ENCODE measurements around the gene SUMO3.

Gene SUMO3

DNA sequence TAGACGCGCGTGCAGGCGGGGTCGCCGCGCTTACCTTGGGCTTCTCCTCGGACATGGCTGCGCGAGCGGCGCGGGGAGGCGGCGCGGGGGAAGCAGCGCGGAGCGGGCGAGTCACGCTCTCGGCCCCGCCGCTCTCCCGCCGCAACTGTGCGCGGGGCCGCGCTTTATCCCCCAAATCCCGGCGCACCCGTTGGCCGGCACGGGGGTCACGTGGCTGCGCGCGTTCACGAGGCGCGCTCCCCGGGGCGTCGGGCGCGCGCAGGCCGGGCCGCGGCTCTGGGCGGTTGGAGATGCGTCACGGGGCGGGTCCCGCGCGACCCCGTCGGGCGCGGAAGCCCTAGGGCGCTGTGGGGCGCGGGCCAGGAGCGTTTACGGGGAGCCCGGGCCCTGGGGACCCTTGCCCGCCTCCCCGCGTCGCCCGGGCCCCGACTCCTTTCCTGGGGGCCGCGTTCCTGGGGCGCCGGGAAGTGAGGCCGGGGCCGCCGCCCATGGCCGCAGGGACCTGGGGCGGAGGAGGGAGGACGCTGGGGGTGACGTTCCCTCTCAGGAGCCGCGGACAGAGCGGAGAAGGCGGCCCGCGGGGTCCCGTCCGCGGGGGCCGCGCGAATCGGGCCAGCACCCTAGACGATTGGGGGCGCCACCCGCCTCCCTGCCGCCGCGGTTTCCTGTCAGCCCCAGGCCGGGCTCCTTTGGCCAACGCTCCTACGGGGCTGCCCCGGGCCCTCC, at the start of gene SUMO3:
TSS of gene SUMO3 (minus strand) at position 149 of the 726 bp plus-strand sequence. CDS start at position 55, 94 bp downstream.
- peak; percentile 93 for DNase-seq

DNA sequence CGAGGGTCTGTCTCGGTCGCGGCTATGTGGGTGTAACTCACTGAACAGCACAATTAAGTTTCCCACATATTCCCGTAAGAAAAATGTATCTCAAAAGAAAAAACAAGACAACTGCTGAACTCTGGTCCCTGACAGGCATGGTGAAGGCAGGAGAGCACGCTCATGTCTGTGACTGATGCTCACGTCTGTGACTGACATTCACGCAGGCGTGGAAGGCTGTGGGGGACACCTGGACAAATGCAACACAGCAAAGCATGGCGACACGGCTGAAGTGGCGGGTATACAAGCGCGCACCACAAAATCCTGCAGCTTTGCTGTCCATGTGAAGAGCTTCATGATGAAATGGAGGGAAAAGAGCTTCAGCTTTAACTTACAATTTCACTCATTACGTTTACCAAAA, 49.6 kb upstream of the SUMO3 start:
- DNase-seq = no peak

DNA sequence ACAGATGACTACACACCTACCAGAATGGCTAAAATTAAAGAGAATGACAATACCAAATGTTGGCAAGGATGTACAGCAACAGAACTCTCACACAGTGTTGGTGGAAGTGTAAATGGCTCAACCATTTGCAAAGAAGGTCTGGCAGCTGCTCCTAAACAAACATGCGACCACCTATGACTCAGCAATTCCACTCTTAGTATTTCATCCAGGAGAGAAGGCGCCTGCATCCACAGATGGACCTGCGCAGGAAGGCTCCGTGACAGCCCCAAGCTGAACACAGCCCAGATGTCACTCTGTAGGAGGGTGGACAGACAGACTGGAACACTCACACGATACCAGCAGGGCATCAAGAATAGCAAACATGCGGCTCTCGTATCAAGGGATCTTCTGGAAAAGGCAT, 48.9 kb upstream of the SUMO3 start:
- no peak for DNase-seq

DNA sequence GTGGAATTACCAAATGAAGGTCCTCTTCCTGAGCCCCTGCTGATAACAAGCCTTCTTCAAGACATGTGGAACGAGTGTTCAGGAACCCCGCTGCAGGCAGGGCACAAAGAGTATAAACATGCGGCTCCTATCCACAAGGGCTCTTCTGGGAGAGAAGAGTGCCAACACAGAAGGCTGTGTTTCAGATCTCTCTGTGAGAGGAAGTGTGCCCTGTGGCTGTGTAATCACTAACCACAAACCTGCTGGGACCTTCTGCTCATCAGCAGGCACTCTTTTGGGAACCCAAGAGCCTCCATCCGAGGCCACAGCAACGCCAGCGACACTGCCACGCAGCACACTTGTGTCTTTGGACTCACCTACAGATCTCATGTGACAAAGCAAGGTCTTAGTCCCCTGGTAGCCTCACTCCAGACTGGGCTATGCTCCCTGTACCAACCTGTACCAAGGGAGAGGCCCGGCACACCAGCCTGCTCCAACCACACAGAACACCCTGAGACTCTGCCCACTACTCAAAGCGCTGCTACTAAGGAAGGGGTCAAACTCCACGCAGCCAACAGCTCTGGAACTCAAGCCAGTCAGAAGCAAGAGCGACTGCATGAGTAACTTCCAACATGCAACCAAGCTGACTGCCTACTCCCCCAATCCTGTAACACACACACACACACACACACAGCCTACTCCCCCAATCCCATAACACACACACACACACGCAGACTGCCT, 47.9 kb upstream of the SUMO3 start:
- no peak for DNase-seq

DNA sequence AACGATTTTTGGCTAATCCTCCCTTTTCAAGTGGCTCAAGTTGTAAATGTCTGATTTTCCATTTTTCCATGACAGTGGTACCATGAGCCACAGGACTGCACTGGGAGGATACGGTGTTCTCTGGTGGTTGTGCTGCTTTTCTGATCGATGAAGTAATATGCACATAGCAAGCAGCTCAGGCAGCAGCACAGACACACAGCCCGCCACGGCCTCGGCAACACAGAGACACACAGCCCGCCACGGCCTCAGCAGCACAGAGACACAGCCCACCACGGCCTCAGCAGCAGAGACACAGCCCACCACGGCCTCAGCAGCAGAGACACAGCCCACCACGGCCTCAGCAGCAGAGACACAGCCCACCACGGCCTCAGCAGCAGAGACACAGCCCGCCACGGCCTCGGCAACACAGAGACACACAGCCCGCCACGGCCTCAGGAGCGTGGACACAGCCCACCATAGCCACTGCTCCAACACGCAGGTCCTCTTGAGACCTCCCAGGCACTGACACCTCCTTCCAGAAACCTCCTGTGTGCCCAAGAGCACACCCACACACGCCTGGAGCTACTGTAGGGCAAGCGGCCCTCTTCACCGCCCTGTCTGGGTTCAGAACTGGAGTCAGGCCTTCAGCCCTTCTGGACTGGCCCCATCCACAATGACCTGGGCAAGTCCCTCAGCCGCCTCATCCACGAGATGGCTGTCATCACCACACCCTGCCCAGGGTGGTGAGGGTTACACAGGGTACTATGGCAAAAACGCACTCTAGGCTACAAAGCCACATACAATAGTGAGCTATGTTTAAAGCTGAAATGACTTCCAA, 45.2 kb upstream of the SUMO3 start:
- no peak for DNase-seq

DNA sequence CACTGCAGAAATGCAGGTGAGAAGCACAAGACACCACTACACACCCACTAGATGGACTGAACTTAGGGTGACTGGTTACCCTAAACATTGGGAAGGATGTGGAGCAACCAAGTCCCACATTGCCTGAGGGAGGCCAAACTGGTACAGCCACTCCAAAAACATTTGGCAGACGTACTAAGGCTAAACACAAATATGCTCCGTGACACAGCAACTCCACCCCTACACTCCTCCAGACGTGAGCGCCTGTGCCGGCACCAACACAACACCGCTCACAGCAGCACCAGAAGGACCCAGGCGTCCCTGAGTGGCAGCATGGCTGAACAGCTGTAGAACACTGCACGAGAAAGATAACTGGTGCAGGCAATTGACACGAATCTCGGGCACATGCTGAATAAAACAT, 40.9 kb upstream of the SUMO3 start:
- no peak for DNase-seq

DNA sequence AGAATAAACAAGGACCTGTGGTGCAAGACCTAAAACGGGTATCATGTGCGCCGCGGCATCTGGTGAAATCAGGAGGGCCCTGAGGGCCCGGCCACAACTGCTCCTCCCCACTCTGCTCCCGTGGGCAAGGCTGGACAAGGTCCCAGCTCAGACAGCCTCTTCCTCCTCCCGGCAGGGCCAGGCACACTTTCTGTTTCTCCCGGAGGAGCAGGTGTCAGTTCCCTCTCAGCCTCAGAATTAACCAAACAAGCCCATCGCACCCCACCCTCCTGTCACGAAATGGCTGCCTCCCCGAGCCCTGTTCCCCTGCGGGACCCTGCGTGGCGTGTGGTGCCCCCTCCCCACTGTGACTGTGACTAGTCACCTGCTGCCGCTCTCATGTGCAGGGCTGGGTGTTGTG, 40.4 kb upstream of the SUMO3 start:
- no peak for DNase-seq

DNA sequence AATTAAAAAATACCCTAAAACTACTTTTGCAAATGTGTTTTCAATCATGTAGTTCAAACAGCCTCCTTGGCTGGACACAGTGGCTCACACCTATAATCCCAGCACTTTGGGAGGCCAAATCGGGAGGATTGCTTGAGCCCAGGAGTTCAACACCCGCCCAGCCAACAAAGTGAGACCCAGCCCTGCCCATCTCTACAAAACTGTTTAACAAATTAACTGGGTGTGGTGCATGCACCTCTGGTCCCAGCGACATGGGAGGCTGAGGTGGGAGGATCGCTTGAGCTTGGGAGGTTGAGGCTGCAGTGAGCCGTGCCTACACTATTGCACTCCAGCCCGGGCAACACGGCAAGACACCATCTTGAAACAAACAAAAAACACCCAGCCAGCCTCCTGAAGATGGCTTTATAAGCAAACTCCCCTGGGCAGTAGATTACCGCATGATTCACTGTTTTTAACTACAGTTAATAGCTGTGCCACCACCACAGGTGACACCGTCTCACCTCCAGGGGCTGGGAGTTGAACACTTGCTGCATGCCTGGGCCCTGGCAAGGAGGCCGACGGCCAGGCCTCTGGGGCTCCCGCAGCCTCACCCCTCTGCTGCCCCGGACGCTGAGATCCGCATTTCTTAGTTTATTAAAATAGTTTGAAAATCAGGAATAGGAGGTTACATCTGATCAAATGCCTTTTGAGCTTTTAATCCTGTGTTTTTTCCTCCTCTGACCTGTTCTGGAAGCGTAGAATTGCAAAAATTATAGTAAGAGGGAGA, 39.4 kb upstream of the SUMO3 start:
- DNase-seq = no peak

DNA sequence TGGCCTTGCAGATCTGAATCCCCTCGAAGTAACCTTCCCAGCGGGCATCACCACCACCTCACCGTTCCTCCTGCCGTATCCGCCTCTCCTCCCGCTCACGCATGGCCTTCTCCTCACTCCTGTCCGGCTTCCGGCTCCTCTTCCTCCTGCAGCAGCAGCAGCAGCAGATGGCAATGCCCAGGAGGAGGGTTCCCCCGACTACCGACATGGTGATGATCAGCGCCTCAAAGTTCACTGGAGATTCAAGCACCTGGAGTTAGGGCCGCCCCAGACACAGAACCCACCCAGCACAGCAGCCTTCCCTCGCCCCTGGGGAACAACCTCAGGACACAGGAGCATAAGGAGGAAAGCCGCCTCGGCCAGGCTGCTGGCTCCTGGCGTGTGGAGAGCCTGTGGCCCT, 38.3 kb upstream of the SUMO3 start:
- no peak for DNase-seq

DNA sequence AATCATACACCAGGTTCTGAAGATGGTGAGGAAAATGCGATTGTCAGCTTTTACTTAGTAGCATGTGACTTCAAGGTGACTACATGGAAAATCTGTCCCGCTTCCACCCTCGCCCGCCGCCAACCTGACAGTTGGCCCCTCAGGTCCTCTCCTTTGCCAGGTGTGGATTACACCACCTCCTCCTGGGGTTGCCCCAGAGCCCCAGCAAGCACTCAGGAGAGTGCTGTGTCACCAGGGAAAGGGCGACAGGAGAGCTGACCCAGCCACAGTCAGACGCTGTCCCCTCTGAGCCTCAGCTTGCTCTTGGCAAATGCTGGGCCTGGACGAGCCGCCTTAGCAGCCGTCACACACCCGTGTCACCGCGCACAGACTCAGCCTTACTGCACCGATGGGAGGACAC, 37.7 kb upstream of the SUMO3 start:
- no peak for DNase-seq

DNA sequence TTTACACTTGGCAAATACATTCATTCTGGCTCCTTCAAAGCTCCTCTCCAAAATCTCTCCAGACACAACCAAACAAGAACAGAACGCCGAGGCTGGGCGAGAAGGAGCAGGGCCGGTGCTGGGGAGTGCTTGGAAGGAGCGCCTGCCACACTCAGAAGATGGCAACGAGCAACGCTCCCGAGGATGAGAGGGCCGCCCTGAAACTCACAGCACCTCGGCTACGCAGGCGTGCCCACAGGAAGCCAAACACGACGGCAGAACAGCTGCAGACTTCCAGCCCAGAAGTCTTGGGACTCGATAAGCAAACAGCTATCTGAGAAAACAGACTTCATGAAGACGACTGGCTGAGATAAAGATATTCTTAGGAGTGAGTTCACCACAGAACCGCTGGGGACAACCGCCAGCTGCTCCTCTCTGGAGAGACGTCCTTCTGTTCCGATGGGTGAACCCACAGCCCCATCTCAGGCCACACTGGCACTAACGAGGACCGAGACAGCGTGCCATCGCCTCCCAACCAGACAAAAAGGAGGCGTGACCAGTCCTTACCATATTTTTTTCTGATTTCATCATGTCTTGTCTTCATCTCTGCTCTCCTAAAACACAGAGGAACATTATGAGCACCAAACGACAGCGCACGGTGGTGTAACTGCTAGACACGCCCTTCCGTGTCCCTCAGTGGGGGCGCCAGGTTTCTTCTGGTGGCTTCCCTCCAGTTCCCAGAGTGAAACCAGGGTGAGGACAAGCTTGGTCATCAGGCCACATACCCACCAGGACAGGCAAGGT, 37.0 kb upstream of the SUMO3 start:
- no peak for DNase-seq

DNA sequence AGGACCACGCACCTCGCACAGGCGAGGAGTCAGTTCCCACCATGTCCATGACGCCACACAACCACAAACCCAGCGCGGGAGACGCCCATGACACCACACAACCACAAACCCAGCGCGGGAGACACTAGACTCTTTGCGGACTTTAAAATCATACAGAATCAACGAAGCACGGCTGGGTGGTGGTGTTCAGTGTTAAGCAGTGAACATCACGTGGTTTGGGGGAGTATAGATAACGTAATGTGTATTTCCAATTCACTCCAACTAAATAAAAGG, 36.5 kb upstream of the SUMO3 start:
- no peak for DNase-seq

DNA sequence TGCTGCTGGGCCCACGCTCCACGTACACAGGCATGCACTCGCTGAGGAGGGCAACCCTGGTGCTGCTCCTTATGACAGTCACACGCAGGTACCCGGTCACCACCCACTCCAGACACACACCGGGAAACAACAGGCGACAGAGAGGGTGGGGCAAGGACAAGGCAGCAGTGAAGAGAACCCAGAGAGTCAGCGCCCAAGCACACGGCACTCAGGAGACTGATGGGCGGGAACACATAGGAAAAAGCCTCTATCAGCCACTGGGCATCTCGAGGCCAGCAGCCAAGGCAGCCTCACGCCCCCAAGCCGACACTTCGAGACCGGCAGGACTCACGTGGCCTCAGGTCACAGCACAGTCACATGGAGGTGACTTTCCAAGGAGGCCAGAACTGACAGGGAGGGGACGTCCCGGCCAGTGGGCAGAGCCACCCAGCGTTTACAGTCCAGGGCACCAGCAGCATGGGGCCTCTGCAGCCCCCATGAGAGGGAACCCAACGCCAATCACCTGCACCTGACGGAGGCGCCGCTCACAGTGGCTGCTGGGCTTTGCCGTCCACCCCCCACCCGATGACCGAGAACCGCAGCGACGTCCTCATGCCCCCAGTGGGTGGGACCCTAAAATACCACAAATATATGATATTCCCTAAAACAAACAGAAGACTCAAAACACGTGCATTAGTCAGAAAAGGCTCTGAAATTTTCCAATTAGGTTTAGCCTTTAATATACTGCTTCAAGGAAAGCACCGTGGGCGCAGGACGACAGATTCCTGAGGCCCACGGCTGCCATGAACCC, 35.9 kb upstream of the SUMO3 start:
- DNase-seq = no peak

DNA sequence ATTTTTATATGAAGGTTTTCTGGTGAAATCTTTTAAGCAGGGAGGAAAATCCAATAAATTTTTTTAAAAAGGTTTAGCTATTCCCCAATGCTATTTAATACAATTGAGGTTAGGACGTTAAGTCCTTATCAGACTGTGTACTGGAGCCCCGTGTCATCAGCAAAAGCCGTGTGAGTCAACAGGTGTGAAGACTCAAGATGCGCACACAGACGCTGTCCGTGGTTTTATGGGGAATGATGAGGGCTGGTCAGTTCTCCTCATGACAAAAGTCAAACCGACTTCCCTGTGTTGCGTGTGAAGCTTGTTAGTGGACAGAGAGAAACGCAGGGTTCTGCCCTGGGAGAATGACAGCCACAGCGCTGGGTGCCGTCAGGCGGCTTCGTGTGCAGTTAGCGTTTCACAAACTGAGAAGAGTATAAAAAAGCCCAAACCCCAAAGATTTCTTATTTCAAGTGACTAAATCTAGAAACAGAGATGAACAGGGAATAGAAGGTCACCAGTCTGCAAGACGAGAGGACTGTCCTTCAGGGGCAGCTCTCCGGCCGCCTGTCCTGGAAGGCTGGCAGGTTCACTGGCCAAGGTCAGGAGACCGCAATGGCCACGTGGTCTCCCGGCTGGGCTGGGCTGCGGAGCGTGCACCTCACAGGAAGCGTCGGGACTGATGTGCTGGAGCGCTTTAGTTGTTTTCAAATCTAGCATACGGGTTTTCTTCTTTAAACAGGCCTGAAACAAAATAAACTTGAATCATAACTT, 33.2 kb upstream of the SUMO3 start:
- DNase-seq = no peak

DNA sequence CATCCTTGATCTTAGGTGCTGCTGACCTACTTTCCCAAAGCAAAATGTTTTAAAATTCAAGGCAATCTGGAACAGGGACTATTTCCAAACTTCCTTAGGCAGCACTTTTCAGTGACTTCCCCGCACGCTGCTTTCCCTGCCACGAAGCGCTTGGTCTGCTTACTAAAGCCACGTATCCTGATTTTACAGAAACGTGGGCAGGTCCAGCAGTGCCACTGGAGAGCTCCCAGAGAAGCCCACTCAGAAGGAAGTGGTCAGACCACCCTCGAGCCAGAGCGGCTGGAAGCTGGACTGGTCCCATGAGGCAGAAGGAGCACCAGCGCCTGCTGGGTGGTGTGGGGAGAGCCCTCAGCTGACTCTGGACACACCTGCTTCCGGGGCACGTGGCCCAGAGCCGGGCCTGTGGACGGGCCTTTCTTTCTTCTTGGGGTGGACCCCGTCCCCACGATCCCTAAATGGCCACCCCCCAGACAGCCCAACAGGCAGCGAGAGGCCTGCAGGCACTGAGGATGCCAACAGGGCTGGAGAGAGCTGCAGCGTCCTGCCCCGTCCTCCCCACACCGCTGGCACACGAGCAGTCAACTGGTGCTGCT, 32.4 kb upstream of the SUMO3 start:
- no peak for DNase-seq

DNA sequence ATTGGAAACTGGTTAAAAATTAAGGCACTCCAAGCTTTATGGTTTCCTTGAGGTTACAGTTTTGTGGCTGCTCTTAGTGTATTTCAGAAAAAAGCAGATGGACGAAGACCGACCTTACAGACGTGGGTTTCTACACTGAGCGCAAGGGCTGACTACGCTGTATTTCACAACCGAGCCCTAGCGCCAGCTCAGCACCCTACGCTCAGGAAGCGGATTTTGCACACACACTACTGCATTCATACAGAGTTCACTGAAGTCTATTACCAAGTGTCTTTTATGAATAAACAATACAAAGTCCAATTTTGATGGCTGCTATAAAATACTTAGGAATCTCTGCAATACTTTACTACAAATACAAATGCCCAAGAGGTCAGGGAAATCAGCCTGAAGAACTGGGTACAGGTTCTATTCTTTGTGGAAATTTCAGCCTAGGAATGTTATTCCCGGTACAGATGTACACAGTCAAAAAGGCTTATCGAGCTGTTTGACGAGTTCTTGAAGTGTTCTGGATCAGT, 31.8 kb upstream of the SUMO3 start:
- no peak for DNase-seq

DNA sequence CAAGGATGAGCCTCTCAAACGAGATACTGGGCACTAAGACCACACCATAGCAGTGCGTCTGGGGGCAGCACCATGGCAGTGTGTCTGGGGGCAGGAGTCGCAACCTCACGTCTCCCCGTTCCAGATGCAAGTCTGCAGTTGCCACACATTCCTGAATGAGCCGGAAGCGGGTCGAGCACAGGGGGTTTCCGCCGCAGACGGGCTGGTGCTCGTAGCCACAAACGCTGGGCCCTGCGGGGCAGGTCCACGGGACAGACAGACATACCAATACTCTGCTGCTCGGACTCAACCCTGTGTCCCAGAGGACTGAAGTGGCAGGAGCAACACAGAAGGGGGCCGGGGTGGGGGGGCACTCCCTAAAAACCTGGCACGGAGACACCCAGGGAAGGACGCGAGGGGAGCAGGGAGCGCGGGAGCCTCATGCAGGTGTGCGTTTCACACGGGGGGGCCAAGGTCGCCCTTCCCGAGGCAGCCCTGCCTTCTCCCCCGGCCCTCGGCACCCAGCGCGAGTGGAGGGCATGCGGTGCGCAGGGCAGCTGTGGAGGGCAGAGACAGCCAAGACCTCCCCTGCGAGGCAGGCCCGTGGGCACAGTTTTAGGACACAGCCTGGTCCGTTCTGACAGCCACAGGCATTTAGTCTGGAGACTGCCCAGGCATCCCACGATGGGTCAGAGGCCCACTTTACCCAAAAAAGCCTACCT, 31.1 kb upstream of the SUMO3 start:
- DNase-seq = no peak

DNA sequence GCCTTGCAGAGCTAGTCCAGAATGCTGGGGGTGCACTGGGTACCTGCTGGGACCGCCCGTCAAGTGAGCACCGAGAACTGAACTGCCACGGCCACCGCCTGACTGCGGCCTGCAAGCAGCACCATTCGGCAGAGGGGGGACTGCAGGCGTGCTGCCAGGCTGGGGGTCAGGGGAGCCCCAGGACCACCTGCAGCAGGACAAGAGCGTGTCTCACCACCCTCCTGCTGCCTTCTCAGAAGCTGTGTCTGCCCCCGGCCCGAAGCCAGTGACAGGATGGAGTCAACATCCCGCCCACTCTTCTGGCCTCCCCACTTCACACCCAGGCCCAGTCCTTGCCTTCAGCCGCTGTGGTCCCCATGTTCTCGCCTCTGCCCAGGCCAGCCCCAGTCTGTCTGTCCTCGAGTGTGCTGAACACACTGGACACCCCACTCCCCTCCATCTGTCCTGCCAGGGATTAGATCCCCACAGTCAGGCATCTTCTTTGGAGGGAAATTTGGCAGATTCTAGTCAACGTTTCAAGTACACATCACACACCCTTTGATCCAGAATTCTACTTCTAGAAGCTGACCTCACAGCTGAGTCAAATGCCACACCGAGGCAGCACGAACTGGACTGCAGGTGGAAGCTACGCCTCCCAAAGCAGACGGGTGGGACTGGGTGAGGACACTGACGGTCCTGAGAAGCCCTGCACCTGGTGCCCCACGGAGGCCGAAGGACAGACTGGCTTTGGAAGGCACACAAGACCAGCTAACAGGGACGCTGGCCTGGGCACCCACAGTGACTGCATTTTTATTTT, 29.6 kb upstream of the SUMO3 start:
- DNase-seq = no peak
